ENCODE data around the gene GALNTL6.
"Not testable (repeated sequence)": the region's sequence is repeated elsewhere in the genome, so short reads cannot be mapped to it uniquely, and the experiment has no call there.

Gene GALNTL6

DNA sequence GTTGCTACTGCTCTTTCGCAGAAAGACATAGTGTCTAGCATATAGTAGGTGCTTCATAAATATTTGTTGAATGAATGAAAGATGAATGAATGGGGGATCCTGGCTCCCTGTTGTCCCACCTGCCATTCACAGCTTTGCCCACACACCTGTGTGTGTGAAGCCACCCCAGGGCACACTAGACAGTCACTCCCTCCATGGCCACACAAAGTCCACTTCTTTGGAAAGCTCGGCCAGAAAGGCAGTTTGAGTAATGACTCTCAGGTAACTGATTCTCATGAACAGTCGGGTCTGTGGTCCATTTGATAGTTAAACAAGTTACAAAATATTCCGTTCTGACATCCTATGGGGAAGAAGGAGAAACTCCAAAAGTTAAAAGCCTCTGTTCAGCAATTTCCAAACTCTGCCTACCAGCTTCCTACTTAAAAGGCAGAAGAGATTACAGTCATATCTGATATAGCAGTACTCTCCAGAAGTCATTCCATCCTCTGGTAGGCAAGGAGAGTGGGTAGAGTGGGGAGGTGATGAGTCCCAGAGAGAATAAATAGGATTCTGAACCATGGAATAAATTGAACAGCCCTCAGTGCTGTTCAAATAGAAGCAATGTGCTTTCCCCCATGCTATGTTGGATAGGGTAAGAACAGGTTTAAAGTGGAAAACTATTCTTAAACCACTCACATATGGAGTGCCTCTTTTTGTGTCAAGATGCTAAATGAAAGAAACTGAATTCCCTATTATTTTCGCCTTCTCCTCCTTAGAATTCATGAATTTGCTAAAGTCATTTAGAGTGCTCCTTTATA, 1150.5 kb downstream of the GALNTL6 start:
- DNase-seq = no peak

DNA sequence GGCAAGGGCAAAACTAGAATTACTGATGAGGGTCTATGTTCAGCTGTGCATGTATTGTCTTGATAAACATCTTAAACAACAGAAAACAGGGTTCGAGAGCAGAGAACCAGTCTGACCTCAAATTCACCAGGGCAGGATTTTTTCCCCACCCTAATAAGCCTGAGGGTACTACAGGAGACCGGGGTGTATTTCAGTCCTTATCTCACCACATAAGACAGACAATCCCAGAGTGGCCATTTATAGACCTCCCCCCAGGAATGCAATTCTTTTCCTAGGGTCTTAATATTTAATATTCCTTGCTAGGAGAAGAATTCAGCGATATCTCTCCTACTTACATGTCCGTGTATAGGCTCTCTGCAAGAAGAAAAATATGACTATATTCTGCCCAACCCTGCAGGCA, 1157.0 kb downstream of the GALNTL6 start:
- DNase-seq = not testable (repeated sequence)

DNA sequence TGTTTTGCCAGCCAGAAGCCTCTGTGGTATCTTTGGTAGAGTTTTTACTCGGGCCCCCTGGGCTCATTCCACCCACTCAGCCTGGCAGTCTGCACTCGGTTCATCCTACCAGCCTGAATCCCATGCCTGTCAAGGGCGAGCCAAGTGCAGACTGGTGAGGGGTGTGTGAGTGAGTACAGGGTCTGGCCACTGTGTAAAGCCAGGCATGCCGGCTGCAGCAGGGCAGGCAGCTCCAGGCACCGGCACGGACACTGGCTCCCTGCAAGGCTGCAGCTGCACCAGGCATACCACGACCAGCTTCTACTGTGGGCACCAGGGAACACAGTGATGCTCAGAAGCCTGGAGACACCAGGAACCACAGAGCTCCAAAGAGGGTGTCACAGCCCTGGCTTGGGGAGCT, 1161.4 kb downstream of the GALNTL6 start:
- DNase-seq = no peak

DNA sequence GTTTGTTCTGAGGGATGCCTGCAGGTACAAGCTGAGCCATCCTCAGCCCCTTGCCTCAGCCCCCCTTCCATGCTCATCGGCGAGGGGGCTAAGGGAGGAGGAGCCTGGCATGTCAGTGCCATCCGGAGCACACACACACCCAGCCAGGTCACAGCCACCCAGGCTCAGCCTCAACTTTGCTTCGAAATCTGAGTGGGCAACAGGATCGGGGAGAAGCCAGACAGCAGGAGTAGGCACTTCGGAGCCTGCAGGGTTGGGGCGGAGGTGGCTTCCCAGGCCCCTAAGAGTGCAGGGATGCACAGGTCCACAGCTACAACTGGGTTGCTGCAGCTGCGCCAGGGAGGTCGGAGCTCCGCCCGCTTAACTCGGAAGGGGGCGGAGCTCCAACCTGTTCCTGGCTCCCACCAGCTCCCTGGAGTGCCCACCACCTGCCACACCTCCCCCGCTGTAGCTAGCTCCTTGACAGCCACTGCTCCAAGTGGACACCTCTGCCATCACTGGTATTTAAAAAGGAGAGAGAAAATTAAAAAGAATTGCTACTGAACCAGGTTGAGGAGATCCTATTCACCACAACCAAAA, 1162.5 kb downstream of the GALNTL6 start:
- DNase-seq = no peak

DNA sequence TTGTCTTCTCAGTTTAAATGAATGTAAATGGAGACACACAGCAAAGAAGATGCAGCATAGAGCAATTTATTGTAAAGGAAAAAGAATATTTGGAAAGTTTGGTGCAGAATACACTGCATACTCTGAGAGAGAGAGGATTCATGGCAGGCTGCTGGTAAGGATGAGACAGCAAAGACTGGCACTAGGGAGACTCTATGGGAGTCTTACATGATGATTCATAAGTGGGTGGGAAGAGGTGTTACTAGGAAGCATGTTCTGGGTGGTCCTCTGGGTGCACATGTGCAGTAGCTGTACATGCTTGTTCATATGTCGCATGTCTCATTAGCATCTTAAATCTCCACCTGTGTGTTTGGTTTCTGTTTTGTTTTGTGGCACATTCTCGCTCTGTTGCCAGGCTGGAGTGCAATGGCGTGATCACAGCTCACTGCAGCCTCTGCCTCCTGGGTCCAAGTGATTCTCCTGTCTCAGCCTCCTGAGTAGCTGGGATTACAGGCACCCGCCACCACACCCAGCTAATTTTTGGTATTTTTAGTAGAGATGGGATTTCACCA, 1164.4 kb downstream of the GALNTL6 start:
- DNase-seq = not testable (repeated sequence)

- no peak for DNase-seq
Measured at GRCh38 chr4:172978848-172979247, 1165.6 kb downstream of the GALNTL6 start.

- DNase-seq = no peak
Measured at GRCh38 chr4:172979332-172979731, 1166.1 kb downstream of the GALNTL6 start.

DNA sequence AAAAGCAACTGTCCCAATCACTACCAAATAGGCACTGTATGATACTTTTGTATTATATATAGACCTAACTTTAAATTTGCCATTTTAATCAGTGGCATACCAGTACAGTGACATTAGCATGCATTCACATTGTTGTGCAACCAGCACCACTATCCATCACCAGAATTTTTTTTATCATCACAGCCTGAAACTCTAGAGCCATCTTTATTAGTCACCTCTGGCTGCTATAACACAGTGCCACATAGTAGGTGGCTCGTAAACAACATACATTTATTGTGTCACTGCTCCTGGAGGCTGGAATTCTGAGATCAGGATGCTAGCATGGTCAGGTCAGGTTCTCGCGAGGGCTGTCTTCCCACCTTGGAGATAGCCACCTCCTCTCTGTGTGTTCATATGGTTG, 1167.0 kb downstream of the GALNTL6 start:
- no peak for DNase-seq

- no peak for DNase-seq
Measured at GRCh38 chr4:172982151-172982590, 1169.0 kb downstream of the GALNTL6 start.

DNA sequence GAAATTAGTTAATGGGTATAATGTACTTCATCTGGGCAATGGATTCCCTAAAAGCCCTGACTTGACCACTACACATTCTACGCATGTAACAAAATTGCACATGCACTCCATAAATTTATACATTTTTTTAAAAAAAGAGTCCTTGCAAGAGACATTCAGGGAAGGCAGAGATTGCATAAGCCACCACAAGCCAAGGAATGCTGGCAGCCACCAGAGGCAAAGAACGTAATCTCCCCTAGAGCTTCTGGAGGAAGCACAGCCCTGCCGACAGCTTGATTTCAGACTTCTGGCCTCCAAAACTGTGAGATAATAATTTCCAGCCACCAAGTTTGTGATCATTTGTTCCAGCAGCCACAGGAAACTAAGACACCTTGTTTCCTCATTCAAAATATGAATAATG, 1169.8 kb downstream of the GALNTL6 start:
- no peak for DNase-seq

- DNase-seq = no peak
Measured at GRCh38 chr4:172983631-172984030, 1170.4 kb downstream of the GALNTL6 start.

DNA sequence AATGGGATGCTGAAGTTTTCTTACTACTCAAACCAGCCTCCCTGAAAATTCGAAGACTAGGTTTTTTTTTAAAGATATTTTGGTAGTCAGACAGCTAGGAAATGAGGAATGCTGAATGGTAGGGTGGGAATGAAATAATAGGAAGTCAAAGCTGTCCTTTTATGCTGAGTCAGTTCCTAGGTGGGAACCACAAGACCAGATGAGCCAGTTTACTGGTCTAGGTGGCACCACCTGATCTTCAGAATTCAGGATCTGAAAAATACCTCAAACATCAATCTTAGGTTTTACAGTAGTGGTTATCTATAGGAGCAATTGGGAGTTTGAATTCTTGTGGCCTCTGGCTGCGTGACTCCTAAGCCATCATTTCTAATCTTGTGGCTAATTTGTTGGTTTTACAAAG, 1172.3 kb downstream of the GALNTL6 start:
- no peak for DNase-seq

GRCh38 chr4:172986114-172986513, 1172.9 kb downstream of the GALNTL6 start:
- DNase-seq = no peak

DNA sequence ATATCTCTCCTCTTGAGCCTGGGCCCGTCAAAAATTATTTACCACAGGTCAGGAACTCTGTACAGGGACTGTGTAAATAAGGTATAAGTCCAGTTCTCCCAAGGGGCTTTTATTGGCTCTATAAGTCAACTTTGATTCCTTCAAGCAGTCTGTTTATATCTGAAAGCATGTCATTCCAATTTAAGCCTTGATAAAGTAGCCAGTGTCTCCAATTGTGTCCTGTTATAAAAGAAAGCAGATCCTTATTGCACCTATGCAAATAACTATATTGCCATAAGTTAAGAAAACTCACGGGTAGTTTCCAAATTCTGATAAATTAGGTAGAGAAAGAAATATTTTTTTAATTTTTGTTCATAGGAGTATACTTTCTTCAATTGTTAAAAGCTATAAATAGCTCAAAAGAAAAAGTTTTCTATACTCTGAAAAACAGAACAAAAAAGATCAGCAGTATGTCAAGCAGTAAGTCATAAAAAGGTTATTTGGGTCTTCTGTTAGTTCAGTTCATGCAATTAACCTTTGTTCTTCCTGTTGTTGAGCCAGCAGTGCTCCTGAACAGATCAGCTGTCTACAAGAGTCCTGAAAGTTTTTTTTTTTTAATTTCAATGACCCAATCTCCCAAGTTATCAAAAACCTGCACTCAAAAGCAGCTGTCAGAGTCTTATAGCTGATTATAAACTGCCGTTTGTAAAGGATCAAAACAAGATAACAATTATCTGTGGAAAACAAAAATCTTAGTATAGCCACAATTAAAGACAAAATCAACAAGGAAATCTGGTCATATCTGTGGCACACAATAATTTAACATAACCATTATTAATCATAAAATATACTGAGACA, 1177.0 kb downstream of the GALNTL6 start:
- DNase-seq = no peak

DNA sequence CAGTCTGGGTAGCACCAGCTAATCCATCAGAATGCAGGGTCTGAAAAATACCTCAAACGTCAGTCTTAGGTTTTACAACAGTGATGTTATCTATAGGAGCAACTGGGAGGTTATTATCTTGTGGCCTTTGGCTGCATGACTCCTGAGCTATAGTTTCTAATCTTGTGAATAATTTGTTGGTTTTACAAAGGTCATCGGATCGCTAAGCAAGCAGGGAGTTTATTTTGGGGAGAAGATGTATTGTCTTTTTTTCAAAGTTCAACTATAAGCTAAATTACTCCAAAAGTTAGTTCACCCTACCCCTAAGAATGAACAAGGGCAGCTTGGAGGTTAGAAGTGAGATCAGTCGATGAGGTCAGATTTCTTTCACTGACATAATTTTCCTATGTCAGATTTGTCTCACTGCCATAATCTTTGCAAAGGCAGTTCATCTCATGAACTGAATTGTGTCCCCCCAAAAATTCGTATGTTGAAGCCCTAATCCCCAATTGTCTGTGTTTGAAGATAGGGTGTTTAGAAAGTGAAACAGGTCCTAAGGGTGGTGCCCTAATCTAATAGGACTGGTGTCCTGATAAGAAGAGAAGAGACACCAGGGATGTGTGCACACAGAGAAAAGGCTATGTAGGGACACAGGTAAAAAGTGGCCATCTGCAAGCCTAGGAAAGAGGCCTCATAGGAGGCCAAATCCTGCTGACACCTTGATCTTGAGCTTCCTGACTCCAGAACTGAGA, 1179.6 kb downstream of the GALNTL6 start:
- no peak for DNase-seq

GRCh38 chr4:172995161-172995560, 1182.0 kb downstream of the GALNTL6 start:
- no peak for DNase-seq

DNA sequence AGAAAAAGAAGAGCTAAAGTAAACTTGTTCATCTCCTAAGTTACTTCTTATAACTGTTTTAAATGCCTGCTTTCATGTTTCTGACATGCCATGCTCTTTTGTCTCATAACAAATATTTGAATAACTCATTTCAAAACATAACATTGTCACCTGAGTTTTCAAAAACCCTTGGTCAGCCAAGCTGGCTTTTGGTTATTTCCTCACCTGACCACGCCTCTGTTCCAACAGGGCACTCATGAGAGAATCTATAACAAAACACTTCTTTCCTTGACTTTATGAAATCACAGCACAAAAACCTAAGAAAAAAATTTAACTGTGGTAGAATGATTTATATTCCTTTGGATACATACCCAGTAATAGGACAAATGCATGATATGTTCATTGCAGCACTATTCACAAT, 1182.5 kb downstream of the GALNTL6 start:
- DNase-seq = no peak

- no peak for DNase-seq
Measured at GRCh38 chr4:172996571-172997216, 1183.5 kb downstream of the GALNTL6 start.

GRCh38 chr4:172997217-172997609, 1184.0 kb downstream of the GALNTL6 start:
- DNase-seq = no peak

GRCh38 chr4:172997856-172998255, 1184.7 kb downstream of the GALNTL6 start:
- no peak for DNase-seq

GRCh38 chr4:172998527-172999469, 1185.6 kb downstream of the GALNTL6 start:
- DNase-seq = no peak

All from islet precursor cell (in vitro differentiated cells).